ENCODE results near the gene CHDH.

DNA sequence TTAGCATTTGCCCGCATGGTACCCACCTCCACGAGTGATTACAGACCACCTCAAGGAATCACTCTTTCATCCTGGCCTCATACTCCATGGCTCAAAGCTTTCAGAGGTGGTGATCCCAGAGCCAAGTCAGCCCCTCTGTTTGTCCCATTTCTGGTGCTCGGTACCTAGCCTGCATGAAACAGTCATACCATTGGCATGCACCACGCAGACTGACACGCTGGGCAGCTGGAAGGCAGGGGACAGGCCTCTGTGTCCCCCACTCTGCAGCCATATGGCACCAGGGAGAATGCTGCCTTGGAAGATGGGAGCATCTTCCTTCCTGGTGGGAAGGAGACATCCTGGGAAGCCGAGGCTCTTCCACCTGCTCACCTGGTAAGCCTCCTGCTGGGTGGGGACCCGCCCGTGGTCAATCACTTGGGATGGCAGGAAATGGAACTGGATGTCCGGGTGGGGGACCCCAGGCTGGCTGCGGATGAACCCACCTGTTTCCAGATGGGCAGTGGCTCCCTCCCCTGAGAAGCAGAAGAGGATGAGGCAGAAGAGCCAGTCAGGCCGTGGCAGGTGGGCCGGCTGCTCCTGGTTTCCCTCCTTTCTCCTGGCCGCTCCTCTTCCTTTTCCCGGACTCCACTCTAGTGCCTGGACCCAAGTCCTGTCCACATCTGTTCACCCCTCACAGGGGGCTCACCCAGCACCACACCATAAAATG lies 26.9 kb downstream of the CHDH start:
- TF ChIP-seq, protein P1, sequence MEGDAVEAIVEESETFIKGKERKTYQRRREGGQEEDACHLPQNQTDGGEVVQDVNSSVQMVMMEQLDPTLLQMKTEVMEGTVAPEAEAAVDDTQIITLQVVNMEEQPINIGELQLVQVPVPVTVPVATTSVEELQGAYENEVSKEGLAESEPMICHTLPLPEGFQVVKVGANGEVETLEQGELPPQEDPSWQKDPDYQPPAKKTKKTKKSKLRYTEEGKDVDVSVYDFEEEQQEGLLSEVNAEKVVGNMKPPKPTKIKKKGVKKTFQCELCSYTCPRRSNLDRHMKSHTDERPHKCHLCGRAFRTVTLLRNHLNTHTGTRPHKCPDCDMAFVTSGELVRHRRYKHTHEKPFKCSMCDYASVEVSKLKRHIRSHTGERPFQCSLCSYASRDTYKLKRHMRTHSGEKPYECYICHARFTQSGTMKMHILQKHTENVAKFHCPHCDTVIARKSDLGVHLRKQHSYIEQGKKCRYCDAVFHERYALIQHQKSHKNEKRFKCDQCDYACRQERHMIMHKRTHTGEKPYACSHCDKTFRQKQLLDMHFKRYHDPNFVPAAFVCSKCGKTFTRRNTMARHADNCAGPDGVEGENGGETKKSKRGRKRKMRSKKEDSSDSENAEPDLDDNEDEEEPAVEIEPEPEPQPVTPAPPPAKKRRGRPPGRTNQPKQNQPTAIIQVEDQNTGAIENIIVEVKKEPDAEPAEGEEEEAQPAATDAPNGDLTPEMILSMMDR (IDR thresholded peaks at IDR 0.05) = no peak
- no peak for TF ChIP-seq POLR2A (IDR thresholded peaks at IDR 0.05)
- no peak for TF ChIP-seq POLR2AphosphoS5 (IDR thresholded peaks at IDR 0.05; ENCODE audit: insufficient read depth in 1 of 2, low read depth in 1 of 2)
